ENCODE results near the gene DHRS3. TPM values are rescaled to one million over a fixed set of nuclear protein-coding genes. Genes with fewer than 3 reads are reported as not detected.

Gene DHRS3
- total RNA-seq, 2 donors from 2014 or later = 171 to 178 TPM

GRCh38 chr1:12580054-12580887 is 37.7 kb downstream of the DHRS3 start:
- no peak overlapping the region for H3K4me3 ChIP-seq
- intact Hi-C loops (cut with DNase I) = no loop called here
- TF ChIP-seq POLR2AphosphoS5 (IDR thresholded peaks at IDR 0.05) (peak; percentile 60), CTCF (IDR thresholded peaks at IDR 0.05) (no peak)
- WGBS = 58% methylated on average over 20 of the region's 20 CpGs
- no peaks in the 10 kb centered on the region for H3K9me3 ChIP-seq
- no peaks in the 10 kb centered on the region for H3K27me3 ChIP-seq (replicated peaks; ENCODE audit: insufficient read depth)
- DNase-seq (ENCODE audit: low spot score) = no peak
- H3K4me1 ChIP-seq (replicated peaks) = no peaks in the 10 kb centered on the region
- H3K36me3 ChIP-seq = peaks cover 7 to 10% of the 10 kb centered on the region in 2 donors
- H3K27ac ChIP-seq = peak overlapping the region; percentile 44 to 58

- Histone ChIP-seq H3K4me1 (replicated peaks) (no peaks in the 10 kb centered on the region), H3K27ac (peak overlapping the region in 1 of 2 donors; percentile 44), H3K27me3 (replicated peaks; ENCODE audit: insufficient read depth) (no peaks in the 10 kb centered on the region), H3K36me3 (peaks cover 10 to 13% of the 10 kb centered on the region in 2 donors), H3K4me3 (no peak overlapping the region), H3K9me3 (no peaks in the 10 kb centered on the region)
- no peak for TF ChIP-seq POLR2A (IDR thresholded peaks at IDR 0.05)
- TF ChIP-seq POLR2AphosphoS5 (IDR thresholded peaks at IDR 0.05) = no peak
- TF ChIP-seq CTCF (IDR thresholded peaks at IDR 0.05) = no peak
- WGBS = 90% methylated on average over 19 of the region's 19 CpGs
- intact Hi-C loops (cut with DNase I) = no loop called here
- no peak for DNase-seq (ENCODE audit: low spot score)
Measured at GRCh38 chr1:12578860-12579422, 39.1 kb downstream of the DHRS3 start.

GRCh38 chr1:12577020-12577419 is 41.0 kb downstream of the DHRS3 start:
- TF ChIP-seq POLR2AphosphoS5 (IDR thresholded peaks at IDR 0.05) = no peak
- TF ChIP-seq CTCF (IDR thresholded peaks at IDR 0.05) = no peak
- TF ChIP-seq POLR2A (IDR thresholded peaks at IDR 0.05) = no peak
- Histone ChIP-seq H3K36me3 (peaks cover 10 to 13% of the 10 kb centered on the region in 2 donors), H3K9me3 (no peaks in the 10 kb centered on the region), H3K27me3 (replicated peaks; ENCODE audit: insufficient read depth) (no peaks in the 10 kb centered on the region), H3K4me3 (no peak overlapping the region), H3K27ac (no peak overlapping the region), H3K4me1 (replicated peaks) (no peaks in the 10 kb centered on the region)
- intact Hi-C loops (cut with DNase I) = no loop called here
- 82% methylated on average over 12 of the region's 12 CpGs for WGBS
- no peak for DNase-seq (ENCODE audit: low spot score)

GRCh38 chr1:12574757-12575139 is 43.3 kb downstream of the DHRS3 start:
- TF ChIP-seq CTCF (IDR thresholded peaks at IDR 0.05) = no peak
- no peak for TF ChIP-seq POLR2A (IDR thresholded peaks at IDR 0.05)
- TF ChIP-seq POLR2AphosphoS5 (IDR thresholded peaks at IDR 0.05) = no peak
- intact Hi-C loops (cut with DNase I) = no loop called here
- H3K27me3 ChIP-seq (replicated peaks; ENCODE audit: insufficient read depth) = no peaks in the 10 kb centered on the region
- H3K4me3 ChIP-seq = no peak overlapping the region
- no peak for DNase-seq (ENCODE audit: low spot score)
- no peak overlapping the region for H3K27ac ChIP-seq
- WGBS = 85% methylated on average over 5 of the region's 5 CpGs
- H3K9me3 ChIP-seq = no peaks in the 10 kb centered on the region
- H3K36me3 ChIP-seq = peaks cover 10 to 13% of the 10 kb centered on the region in 2 donors
- H3K4me1 ChIP-seq (replicated peaks) = no peaks in the 10 kb centered on the region
